Embryonic facial prominence (tissue), 1 donor: Measurements from ENCODE around the gene INSRR.

ENCODE experiments used
- DNase-seq: peaks from one replicate; pipeline ENCODE4 v3.0.0-alpha.2; 2016; ENCODE audit errors: extremely low spot score

The INSRR gene

DNA sequence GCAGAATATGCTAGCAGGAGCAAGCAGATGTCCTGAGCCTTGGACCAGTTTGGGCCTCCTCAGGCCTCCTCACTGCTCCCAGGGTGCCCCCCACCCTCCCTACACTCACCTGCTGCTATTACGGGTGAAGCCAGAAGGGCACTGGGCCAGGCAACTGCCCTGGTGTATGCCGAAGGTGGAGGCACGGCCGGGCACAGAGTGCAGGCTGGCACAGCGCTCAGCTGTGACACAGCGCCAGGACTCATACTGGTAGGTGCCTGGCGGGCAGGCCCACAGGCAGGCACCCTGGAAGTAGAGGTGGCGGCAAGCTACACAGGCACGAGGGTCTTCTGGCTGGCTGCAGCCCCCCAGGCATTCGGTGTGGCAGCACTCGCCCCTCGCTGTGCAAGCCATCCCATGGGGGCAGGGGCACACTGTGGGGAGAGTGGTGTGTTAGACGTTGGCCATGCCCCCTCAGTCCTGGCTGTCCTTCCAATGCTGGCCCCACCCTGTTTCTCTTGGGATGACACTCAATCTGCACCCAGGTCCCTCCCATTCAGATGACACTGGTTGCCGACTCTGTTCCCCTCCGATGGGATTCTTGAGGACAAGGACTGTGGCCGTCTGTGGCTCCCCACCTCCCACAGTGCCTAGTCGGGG is 7.0 kb downstream of the INSRR start:
- DNase-seq: no peak

DNA sequence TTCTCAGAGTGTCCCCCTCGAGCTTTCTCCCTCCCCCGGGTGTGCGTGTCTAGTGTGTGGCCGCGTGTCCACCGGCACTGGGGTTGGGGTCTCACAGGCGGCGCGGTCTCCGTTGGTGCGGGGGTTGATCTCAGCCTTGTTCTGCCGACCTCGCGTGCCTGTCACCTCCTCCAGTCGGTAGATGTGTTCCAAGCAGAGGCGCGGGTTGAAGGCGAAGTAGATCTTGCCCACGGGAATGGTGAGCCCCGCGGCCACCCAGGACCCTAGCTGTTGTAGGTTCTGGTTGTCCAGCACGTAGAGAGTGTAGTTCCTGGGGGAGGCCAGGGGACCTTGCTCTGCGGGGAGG is 9.8 kb downstream of the INSRR start:
- DNase-seq: no peak

DNA sequence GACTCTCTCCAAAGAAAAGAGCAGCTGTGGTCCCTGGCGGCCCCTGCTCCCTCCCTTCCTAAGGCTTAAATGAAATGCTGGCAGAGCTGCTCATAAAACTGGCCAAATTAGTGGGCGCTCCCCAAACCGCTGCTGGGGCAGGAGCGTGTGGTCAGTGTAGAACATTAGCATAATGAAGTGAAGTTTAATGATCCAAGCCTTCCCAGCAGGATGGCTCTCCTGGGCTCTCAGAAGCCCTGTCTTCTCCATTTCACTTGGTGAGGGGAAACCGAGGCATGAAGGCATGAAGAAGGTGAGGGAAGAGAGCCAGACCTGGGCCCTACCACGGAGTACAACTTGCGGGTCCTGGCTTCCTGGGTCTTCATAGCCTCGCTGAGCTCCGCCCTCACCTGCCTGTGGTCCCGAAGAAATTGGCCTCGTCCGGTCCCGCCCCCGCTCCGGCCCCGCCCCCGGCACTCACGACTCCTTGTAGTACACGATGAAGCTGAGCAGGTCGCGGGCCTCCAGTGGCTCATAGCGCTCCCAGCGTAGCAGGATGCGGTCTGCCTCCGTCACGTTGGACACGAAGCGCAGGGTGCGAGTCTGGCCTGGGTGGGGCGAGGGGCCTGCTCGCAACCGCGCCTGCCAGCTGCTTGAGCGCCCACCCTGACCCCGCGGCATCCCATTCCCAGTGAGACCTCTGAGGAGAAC is 10.3 kb downstream of the INSRR start:
- DNase-seq: no peak

DNA sequence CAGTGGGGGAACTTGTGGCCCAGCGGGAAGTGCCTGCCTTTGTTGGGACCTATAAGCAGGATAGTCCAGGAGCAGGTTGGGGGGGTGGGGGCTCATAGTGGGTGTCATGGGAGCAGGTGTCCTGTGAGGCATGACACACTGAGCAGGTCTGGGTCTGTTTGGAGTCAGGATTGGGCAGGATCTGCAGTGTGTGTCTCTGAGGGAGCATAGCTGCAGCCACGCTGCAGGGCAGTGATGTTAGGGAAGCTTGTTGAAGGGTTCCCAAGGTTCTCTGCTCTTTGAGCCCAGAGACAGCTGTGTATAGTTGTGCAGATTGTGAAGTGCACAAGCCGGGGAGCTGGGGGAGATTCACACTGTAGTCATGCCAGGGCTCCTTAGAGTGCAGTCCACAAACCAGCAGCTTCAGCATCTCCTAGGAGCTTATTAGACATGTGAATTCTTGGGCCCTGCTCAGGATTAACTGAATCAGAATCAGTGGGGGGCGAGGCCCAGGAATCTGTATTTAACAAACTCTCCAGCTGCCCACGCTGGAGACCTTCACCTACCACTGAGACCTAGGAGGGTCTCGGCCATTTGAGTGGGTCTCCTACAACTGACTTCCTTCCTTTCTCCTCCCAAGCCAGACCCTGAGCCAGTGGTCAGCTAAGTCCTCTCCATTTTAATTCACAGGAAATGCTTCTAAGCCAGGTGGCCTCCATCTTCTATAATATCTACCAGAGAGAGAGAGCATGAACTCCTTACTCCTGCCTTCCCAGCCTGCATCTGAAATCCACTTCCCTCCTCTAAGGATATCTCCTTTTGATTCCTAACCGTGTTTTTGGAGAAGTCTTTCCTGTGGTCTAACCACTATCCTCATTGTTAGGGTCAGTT is 11.1 kb downstream of the INSRR start:
- no peak for DNase-seq

DNA sequence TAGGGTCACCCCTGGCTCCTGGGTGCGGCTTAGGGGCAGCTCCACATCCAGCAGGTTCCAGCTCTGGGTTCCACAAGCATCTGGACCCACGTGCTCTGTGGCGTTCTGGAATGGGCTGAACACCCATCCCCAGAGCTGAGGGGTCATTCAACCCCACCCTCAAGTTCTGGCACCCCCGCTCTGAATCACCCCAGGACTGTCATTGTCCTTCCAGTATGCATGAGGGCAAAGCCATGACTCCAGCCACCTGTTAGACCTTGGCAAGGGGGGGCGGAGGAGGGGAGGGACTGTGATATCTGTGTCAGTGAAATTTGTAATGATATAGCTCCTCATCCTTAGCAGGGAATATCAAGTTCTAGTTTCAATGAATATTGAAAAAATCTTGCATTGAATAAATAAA is 12.3 kb downstream of the INSRR start:
- no peak for DNase-seq

DNA sequence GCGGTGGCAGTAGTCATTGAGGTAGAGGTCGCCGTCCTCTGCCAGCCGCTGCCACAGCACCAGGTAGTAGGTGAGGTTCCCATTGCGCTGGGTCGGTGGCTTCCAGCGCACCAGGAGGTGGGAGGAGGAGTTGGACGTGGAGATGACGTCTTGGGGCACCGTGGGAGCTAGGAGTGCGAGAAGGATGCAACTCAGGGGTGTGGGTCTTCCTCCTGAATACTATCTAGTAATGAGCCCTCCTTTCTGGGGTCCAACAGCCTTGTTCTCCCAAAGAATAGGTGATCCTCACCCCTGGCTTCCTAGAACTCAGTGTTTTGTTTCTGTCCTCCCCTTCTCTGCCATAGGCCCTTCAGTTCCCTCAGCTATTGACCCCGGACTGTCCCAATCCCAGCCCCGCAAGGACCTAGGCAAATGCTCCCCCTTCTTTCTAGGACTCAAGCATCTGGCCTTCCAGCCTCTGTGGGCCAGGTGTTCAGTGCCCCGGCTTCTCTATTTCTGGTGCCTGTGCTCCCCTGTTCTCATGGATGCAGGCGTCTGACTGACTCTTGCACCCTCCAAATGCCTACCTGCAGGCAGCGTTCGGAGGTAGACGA is 12.9 kb downstream of the INSRR start:
- no peak for DNase-seq

DNA sequence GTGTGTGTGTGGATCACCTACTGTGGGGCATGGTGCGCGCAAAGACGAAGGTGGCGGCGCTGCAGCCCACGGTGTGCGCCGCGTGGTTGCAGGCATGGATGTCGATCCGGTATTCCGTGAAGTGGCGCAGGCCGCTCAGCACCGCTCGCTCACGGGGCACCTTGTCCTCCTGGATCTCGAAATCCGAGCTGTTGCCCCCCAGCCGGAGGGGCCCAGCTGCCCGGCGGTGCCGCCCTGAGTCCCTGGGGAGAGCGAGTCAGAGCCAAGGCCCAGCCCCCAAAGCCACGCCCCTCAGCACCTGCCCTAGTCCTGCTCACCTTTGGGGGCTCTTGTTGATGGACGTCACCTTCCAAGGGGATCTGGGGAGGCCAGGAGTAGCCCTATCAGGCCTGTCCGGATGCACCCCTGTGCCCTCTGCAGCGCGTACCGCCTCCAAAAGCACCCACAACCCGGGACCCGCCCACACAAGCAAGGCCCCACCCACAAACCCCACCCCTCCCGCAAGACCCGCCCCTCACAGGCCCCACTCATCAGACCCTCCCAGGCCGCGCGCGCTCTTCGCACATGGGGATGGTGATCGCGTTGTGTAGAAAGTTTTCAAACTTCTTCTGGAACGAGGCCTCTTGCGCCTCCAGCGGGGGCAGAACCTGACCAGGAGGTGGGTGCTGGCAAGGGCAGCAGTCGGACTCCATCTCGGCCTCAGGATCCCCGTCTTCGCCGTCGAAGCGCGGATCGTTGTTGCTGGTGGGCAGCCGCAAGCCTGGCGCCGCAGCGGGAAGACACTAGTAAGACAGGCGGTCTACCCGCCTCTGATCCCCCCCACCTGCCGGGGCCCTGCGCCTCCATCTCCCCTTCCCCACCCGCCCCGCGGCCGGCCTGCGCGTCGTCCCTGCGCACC is 13.6 kb downstream of the INSRR start:
- no peak for DNase-seq

DNA sequence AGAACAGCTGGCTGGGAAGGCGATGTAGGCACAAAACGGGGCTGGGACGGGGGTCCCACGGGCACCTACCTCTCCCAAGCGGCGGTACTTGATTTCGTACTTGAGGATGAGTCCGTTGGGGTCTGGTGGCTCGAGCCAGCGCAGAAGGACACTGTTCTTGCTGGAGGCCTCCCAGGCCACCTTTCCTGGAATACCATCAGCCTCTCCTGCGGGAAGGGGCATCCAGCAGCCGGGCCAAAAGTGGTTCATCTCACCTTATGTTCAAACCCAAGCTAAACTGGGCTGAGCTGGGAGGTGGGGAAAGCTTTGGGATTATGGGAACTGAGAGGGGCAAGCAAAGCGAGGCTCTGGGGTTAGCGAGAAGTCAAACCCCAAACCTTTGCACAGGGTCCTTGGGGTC is 14.3 kb downstream of the INSRR start:
- no peak for DNase-seq

DNA sequence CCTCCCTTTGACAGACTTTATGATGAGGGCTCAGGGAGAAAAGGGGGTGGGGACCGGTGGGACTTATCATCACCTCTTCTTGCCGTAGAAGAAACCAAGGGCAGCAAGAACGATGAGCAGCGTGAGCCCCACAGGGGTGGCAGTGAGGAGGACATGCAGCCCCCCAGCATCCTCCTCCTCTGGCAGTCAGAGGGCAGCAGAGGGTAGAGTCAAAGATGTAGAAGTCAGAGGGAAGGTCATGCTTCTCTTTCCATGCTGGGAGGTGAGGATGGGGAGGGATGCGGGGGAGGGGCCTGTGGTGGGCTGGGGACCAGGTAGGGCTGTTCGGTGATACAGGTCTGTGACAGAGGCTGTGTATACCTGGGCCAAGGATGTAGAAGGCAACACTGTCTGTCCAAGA is 14.8 kb downstream of the INSRR start:
- DNase-seq: no peak

DNA sequence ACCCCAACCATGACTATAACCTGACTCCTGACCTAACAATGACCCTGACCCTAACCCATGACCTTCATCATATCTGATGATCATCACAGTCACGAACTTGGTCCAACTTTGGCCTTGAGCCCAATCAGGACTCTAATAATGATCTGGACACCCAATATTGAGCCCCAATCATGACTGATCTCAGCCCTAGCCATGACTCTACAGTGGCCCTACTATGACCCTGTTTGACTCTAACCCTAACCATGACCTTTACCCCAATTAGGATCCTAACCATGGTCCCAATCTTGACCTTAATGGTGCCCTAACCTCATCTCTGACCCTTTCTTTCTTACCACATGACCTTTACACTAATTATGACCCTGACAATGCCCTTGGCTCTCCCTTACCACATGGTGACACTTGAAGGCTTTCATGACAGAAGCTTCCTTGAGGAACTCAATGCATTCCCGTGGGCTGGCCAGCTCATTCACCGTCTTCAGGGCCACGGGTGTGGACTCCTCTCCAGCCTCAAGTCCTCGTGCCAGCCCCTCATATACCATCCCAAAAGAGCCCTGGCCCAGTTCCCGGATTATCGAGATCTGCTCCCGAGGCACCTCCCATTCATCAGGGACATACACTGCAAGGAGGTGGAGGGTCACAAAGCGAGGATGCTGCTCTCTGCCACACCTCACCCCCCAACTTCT is 16.2 kb downstream of the INSRR start:
- no peak for DNase-seq

DNA sequence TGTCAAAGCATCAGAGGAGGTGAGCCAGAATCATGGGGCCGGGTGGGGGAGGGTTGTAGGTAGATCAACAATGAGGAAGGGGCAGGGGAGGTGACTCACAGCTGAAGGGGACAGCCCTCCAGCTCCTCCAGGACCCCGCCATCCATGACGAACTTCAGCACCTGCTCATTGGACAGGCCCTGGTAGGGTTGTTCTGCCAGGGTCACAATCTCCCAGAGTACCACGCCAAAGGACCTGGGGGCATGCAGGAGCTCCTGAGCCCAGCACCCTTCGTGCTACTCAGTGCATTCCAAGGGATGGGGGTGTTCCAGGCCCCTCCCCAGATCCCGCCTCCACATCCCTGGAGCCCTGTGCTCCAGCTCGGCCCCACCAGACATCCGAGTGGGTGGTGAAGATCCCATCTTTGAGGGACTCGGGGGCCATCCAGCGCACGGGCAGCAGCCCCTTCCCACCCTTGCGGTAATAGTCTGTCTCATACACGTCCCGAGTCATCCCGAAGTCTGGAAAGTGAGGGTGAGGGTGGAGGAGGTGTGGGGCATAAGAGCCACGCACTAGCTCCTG is 17.5 kb downstream of the INSRR start:
- DNase-seq: no peak

DNA sequence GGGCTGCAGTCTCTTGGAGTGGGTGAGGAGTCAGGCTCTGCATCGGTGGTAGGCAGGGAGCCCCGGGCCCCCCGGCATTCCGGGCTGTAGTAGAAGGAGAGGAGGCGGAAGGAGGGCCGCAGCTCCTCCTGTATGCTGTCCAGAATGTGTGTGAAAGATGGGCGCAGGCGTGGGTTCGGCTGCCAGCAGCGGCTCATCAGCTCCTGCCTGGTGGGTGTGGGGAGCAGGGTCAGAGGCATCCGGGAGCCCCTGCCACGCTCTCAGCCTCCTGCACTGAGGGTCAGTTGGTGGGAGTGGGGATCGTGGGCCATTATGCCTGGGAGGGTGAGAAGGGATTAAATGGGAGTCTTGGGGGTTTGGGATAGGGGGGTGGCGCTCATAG is 18.0 kb downstream of the INSRR start:
- no peak for DNase-seq

DNA sequence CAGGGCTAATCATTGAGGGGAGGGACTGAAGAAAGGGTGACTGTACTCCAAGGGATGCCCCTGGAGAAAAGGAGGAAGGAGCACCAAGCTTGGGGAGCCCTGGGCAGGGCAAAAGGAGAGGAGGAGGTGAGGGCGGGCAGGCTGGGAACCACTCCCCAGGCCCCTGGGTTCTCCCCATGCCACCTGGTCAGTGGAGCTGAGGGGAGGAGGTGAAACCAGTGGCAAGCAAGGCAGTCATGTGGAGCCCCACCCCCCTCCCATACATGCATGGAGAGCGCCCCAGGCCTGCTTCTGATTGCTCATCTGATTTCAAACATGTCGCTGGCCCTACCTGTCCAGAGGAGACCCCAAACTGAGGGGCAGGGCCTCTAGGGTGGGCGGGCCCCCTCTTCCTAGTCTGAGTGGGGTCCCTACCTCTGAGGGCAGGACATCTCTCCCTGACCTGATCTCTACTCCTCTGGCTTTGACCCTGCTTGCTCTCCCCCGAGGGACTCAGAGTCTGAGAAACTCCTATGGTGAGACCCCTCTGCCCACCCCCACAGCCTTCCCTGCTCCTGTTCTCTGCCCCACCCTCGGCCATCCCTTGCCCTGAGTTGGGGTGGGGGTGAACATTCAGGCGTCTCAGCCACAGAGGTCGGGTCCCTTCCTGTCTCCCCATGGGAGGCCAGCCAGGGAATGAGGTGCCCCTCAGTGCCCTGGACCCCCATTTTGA is 18.6 kb downstream of the INSRR start:
- no peak for DNase-seq

DNA sequence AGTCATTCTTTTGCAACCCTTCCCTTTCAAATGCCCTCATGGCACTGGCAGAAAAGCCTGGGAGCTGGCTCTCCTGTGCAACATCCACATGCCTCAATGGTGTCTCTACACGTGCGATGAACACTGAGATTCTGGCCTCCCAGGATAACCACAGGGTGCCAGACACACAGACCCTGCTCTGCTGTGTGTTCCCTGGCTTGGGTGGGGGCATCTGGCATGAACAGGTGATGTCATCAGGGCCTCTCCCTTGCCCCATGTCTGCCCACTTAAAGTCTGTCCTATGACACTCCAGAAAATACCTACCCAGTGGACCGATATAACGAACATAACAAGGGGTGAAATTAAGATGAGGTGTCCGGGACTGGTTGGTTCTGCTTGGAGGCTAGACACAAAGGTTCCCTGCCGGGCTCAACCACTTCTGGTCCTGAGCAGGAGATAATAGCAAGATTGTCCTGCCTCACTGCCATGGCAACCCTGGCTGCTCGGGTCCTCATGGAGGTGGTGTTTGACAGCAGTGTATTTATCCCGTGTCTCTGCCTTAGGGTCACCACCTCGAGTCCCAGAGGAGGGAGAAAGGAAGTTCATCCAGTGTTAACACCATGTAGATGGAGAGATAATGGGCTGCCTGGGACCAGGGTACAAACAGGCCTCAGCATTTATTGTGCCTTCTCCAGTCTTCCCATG is 19.3 kb downstream of the INSRR start:
- no peak for DNase-seq

DNA sequence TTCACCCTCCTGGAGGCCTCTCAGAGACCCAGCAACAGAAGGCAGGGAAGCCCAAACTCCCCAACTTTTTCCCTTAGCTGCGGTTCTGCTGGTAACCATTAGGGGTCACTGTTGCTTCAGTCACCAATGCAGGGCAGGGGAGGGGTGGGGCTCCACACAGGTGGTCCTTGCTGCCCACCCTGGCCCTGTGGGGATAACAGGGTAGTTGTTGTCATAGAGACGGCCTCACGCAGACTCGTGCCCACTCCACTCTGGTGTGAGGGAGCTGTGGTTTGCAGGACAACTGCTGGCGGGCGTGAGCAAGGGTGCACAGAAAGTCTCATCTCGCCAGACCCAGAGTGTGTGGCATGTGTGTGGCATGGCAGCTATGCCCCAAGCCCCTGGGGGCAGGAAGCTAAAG is 19.9 kb downstream of the INSRR start:
- no peak for DNase-seq

DNA sequence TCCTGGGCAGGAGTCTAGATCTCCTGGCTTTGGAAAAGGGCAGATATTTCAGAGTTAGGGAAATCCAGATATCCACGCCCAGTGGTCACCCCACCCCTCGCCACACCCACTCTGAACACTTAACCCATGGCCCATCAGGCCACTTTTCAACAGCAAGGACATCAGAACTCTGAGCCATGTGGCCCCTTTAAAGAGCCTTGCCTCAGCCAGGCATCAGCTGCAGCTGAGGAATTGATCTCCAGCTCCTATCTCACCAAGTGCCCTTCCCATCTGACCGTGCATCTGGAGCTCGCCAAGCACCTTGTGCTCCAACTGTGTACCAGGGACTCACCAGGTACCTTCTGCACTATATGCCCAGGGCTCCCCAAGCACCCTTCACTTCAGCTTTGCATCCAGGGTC is 22.0 kb downstream of the INSRR start:
- no peak for DNase-seq

DNA sequence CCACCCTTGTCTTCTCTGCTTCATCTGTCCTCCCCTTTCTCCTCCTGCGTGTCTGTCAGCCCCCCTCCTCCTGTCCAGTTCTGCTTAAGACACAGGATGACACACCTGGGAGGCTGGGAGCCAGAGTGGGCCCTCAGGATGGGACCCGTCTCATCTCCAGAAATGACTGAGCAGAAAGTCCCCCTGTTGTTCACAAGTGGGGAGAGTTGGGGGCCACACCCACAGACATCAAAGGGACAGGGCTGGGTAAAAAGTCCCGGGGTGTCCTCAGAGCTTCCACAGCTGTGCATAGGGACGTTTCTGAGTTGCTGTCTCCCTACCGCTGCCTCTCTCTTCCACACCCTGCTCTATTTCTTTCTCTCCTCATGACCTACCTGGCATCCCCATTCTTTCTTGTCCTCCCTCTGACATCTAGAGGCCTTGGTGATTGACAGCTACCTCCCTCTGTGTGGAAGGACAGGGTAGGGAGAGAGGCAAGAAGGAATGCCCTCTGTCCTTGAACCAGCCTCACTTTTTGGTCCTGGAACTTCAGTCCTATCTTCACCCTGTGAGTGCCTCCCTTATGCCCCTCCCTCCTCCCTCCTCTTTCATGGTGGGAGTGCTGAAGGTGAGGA is 22.8 kb downstream of the INSRR start:
- DNase-seq: no peak

DNA sequence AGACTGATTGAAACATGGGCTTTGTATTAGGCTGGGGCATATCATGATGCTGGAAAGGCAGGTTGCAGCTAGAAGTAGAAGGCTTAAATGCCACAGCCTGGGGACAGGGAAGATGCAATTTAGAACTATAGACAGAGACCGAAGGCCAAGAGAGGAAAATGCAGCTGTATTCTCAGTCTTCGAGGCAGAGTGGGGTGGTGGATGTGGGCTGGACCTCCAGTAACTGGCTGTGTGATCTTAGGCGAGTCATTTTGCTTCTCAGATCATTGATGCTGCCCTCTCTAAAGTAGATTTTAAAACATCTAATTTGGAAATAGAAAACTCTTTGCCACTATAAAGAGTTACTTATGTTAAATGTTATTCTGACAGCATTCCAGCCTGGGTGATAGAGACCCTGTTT is 24.6 kb downstream of the INSRR start:
- no peak for DNase-seq

DNA sequence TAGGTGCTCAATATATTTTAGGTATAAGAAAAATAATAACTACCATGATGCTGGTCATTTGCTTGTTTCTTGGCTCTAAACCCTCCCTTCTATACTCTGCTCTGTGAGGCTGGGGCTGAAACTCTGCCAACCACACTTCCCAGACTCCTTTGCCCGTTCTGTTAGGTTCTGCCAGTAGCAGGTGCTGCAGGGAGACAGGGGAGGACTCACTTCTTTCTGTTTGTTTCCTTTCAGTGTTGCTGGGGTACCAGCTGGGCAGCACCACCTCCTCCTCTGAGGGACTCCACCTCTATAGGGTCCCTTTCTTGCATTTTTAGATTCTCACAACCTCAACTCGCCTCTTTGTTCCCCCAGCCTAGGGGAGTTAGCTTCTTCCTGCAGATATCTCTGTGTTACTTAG is 25.3 kb downstream of the INSRR start:
- no peak for DNase-seq
